ENCODE measurements around the gene TSPY1. TPM values are rescaled to one million over a fixed set of nuclear protein-coding genes. Genes with fewer than 3 reads are reported as not detected.
"Not testable (repeated sequence)": the region's sequence is repeated elsewhere in the genome, so short reads cannot be mapped to it uniquely, and the experiment has no call there.

TSPY1 gene
- not detected for total RNA-seq
- polyA plus RNA-seq, result not detected
- long read RNA-seq, donor 1, result 0 reads
- long read RNA-seq, donor 2, result 0 reads
- long read RNA-seq, donor 3, result 0 reads
- long read RNA-seq, donor 4, result 0 reads
- long read RNA-seq, donor 5, result 0 reads

- not testable (repeated sequence) for DNase-seq
Measured at GRCh38 chrY:9466655-9467054, at the start of gene TSPY1. Gene TSPY1, plus strand, starts transcription at chrY:9466955. Its CDS starts 46 bp downstream, at chrY:9467001.

GRCh38 chrY:9486967-9487366 lies 20.2 kb downstream of the TSPY1 start, which contains the start of gene TSPY9:
Gene TSPY9, plus strand, starts transcription at chrY:9487267. Its CDS starts 46 bp downstream, at chrY:9487313.
- not testable (repeated sequence) for H3K4me1 ChIP-seq (ENCODE audit: control insufficient read depth in 5 of 5, insufficient read depth in 5 of 5, low read length in 5 of 5); H3K4me3 ChIP-seq; ATAC-seq (ENCODE audit: insufficient read depth, low FRiP score); H3K27ac ChIP-seq (ENCODE audit: low read depth in 1 of 2, low read length in 1 of 2); H3K36me3 ChIP-seq (ENCODE audit: control insufficient read depth in 4 of 4, insufficient read depth in 4 of 4, low read length in 4 of 4); H3K9ac ChIP-seq (ENCODE audit: insufficient read depth in 1 of 2, low read length in 2 of 2); H3K27me3 ChIP-seq (ENCODE audit: control insufficient read depth in 3 of 3, insufficient read depth in 3 of 3, low read length in 2 of 3); H3K9me3 ChIP-seq (ENCODE audit: control insufficient read depth in 4 of 4, insufficient read depth in 3 of 4, low read length in 3 of 4); DNase-seq
- WGBS, 2 donors, result no CpG with 5 or more reads among the region's 26 CpGs

More at GRCh38 chrY:9466655-9467054, at the start of gene TSPY1:
- not testable (repeated sequence) for H3K27me3 ChIP-seq (ENCODE audit: control insufficient read depth in 3 of 3, insufficient read depth in 3 of 3, low read length in 2 of 3); ATAC-seq (ENCODE audit: insufficient read depth, low FRiP score); H3K36me3 ChIP-seq (ENCODE audit: control insufficient read depth in 4 of 4, insufficient read depth in 4 of 4, low read length in 4 of 4); H3K4me1 ChIP-seq (ENCODE audit: control insufficient read depth in 5 of 5, insufficient read depth in 5 of 5, low read length in 5 of 5); H3K4me3 ChIP-seq; H3K9ac ChIP-seq (ENCODE audit: insufficient read depth in 1 of 2, low read length in 2 of 2); H3K27ac ChIP-seq (ENCODE audit: low read depth in 1 of 2, low read length in 1 of 2); H3K9me3 ChIP-seq (ENCODE audit: control insufficient read depth in 4 of 4, insufficient read depth in 3 of 4, low read length in 3 of 4)
- no CpG with 5 or more reads among the region's 25 CpGs for WGBS, 2 donors

- 59% methylated on average over 2 of the region's 6 CpGs; no CpG with 5 or more reads in 1 of the 2 donors for WGBS, 2 donors
Measured at GRCh38 chrY:9504396-9504795, 37.6 kb downstream of the TSPY1 start.

GRCh38 chrY:9516287-9516686 lies 49.5 kb downstream of the TSPY1 start:
- H3K4me3 ChIP-seq; ATAC-seq (ENCODE audit: insufficient read depth, low FRiP score); H3K9me3 ChIP-seq (ENCODE audit: control insufficient read depth in 4 of 4, insufficient read depth in 3 of 4, low read length in 3 of 4); H3K4me1 ChIP-seq (ENCODE audit: control insufficient read depth in 5 of 5, insufficient read depth in 5 of 5, low read length in 5 of 5); DNase-seq; H3K27me3 ChIP-seq (ENCODE audit: control insufficient read depth in 3 of 3, insufficient read depth in 3 of 3, low read length in 2 of 3); H3K36me3 ChIP-seq (ENCODE audit: control insufficient read depth in 4 of 4, insufficient read depth in 4 of 4, low read length in 4 of 4); H3K27ac ChIP-seq (ENCODE audit: low read depth in 1 of 2, low read length in 1 of 2); H3K9ac ChIP-seq (ENCODE audit: insufficient read depth in 1 of 2, low read length in 2 of 2): not testable (repeated sequence)
- 86% methylated on average over 7 of the region's 12 CpGs; no CpG with 5 or more reads in 1 of the 2 donors for WGBS, 2 donors

More at GRCh38 chrY:9504396-9504795, 37.6 kb downstream of the TSPY1 start:
- not testable (repeated sequence) for H3K4me1 ChIP-seq (ENCODE audit: control insufficient read depth in 5 of 5, insufficient read depth in 5 of 5, low read length in 5 of 5); H3K4me3 ChIP-seq; DNase-seq; H3K27ac ChIP-seq (ENCODE audit: low read depth in 1 of 2, low read length in 1 of 2); H3K27me3 ChIP-seq (ENCODE audit: control insufficient read depth in 3 of 3, insufficient read depth in 3 of 3, low read length in 2 of 3); H3K9me3 ChIP-seq (ENCODE audit: control insufficient read depth in 4 of 4, insufficient read depth in 3 of 4, low read length in 3 of 4); ATAC-seq (ENCODE audit: insufficient read depth, low FRiP score); H3K36me3 ChIP-seq (ENCODE audit: control insufficient read depth in 4 of 4, insufficient read depth in 4 of 4, low read length in 4 of 4); H3K9ac ChIP-seq (ENCODE audit: insufficient read depth in 1 of 2, low read length in 2 of 2)

Other genes starting within 250 kb of the TSPY1 start
- not detected for gene TSPY4, start 129.5 kb upstream of the TSPY1 start, total RNA-seq
- not detected for gene TSPY4, start 129.5 kb upstream of the TSPY1 start, polyA plus RNA-seq
- gene TSPY8, start 109.2 kb upstream of the TSPY1 start, total RNA-seq, result not detected
- not detected for gene TSPY8, start 109.2 kb upstream of the TSPY1 start, polyA plus RNA-seq
- not detected for gene TSPY3, start 68.5 kb upstream of the TSPY1 start, total RNA-seq
- not detected for gene TSPY3, start 68.5 kb upstream of the TSPY1 start, polyA plus RNA-seq
- gene TSPY9, start 20.3 kb downstream of the TSPY1 start, total RNA-seq, result not detected
- not detected for gene TSPY9, start 20.3 kb downstream of the TSPY1 start, polyA plus RNA-seq
- gene TSPY10, start 60.9 kb downstream of the TSPY1 start, total RNA-seq, result not detected
- not detected for gene TSPY10, start 60.9 kb downstream of the TSPY1 start, polyA plus RNA-seq